ENCODE results near the gene EBF3. TPM values are rescaled to one million over a fixed set of nuclear protein-coding genes. Genes with fewer than 3 reads are reported as not detected.

EBF3 gene
- total and polyA plus RNA-seq, 2 donors (not counting 3 experiments of a cell fraction or from before 2014, with no cell fraction given) = 0.92 to 2.7 TPM

- Histone ChIP-seq H3K27ac (ENCODE audit: insufficient read depth, low read depth, low read length) (no peak overlapping the region), H3K9me1 (replicated peaks; ENCODE audit: control insufficient read depth, extremely low read depth, insufficient read depth, low read length) (no peaks in the 10 kb centered on the region), H3K4me1 (ENCODE audit: control insufficient read depth, extremely low read depth, insufficient read depth, low read length) (no peaks in the 10 kb centered on the region), H3K36me3 (ENCODE audit: control insufficient read depth in 2 of 2, extremely low read depth in 1 of 2, insufficient read depth in 2 of 2, low read length in 2 of 2) (no peaks in the 10 kb centered on the region), H3K27me3 (ENCODE audit: control insufficient read depth in 2 of 2, insufficient read depth in 2 of 2, low read length in 2 of 2) (no peaks in the 10 kb centered on the region), H2AFZ (ENCODE audit: low read depth, low read length) (no peak overlapping the region), H3K9ac (replicated peaks; ENCODE audit: extremely low read depth, insufficient read depth, low read length) (no peak overlapping the region), H3K4me3 (replicated peaks in 1 of 3; ENCODE audit: insufficient read depth in 1 of 3, low read depth in 1 of 3, low read length in 3 of 3) (no peak overlapping the region), H3K79me2 (ENCODE audit: control insufficient read depth, insufficient read depth, low read length) (no peaks in the 10 kb centered on the region), H3K9me3 (replicated peaks; ENCODE audit: control insufficient read depth, insufficient read depth, low read length) (peaks cover 4% of the 10 kb centered on the region), H4K20me1 (replicated peaks; ENCODE audit: control insufficient read depth, extremely low read depth, insufficient read depth, low read length) (no peaks in the 10 kb centered on the region), H3K4me2 (ENCODE audit: insufficient read depth, low read length) (no peak overlapping the region)
- CTCF ChIA-PET = no interaction called here
- no TSS peak for BruUV-seq (replicated peaks)
- intact Hi-C loops (cut with micrococcal nuclease) (no loop called here), dilution Hi-C loops (cut with MboI; ENCODE audit: extremely low pct_ligation_motif_present, low sequenced_read_pairs) (no loop called here)
- DNase-seq (ENCODE audit: low read depth, low spot score) (no peak), FAIRE-seq (no peak)
- TF ChIP-seq FOS (IDR thresholded peaks at IDR 0.05; ENCODE audit: borderline replicate concordance, insufficient read depth, low read length) (no peak), JUN (IDR thresholded peaks at IDR 0.05; ENCODE audit: borderline replicate concordance, insufficient read depth, insufficient read length, low read depth) (no peak), MYC (IDR thresholded peaks at IDR 0.05; ENCODE audit: low read depth, low read length) (no peak), EZH2 (IDR thresholded peaks at IDR 0.05; ENCODE audit: borderline replicate concordance, low read depth, low read length, severe bottlenecking) (no peak), MAX (IDR thresholded peaks at IDR 0.05; ENCODE audit: insufficient read depth, insufficient read length) (no peak), POLR2AphosphoS5 (IDR thresholded peaks at IDR 0.05; ENCODE audit: insufficient read depth, low read depth, low read length) (no peak), CTCF (IDR thresholded peaks at IDR 0.05; ENCODE audit: extremely low read depth in 1 of 2, insufficient read depth in 1 of 2, low read depth in 1 of 2, low read length in 2 of 2) (no peak), POLR2A (IDR thresholded peaks at IDR 0.05; ENCODE audit: low read depth, low read length) (no peak), GATA2 (IDR thresholded peaks at IDR 0.05; ENCODE audit: insufficient read depth, insufficient read length, low read depth, low read length) (no peak)
- POLR2A ChIA-PET = no interaction called here
Measured at GRCh38 chr10:129807211-129807610, 156.9 kb downstream of the EBF3 start.
